ENCODE measurements around the gene KIAA1549. TPM values are rescaled to one million over a fixed set of nuclear protein-coding genes. Genes with fewer than 3 reads are reported as not detected.

KIAA1549 gene
- total and polyA plus RNA-seq, 3 donors from 2014 or later = 4.4 to 8.0 (median 7.4) TPM

DNA sequence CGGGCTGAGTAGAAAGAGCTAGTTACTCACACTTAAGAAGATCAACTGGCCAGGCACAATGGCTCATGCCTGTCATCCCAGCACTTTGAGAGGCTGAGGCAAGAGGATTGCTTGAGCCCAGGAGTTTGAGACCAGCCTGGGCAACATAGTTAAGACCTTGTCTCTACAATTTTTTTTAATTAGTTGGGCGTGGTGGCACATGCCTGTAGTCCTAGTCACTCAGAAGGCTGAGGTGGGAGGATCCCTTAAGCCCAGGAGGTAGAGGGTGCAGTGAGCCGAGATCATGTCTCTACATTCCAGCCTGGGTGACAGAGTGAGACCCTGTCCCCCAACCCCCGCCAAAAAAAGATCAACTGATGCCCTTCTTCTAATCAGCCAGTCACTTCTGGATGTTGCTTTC lies 108.6 kb downstream of the KIAA1549 start:
- Histone ChIP-seq H3K27ac (no peak overlapping the region), H3K36me3 (ENCODE audit: low read depth, missing control alignments) (no peaks in the 10 kb centered on the region), H3K4me1 (no peaks in the 10 kb centered on the region), H3K27me3 (no peaks in the 10 kb centered on the region), H3K4me3 (no peak overlapping the region), H3K9me3 (no peaks in the 10 kb centered on the region)
- 90 to 94% methylated on average over 4 of the region's 4 CpGs for WGBS, 2 donors
- no peak for DNase-seq
- no peak for TF ChIP-seq POLR2A (IDR thresholded peaks at IDR 0.05)
- no peak for TF ChIP-seq CTCF (IDR thresholded peaks at IDR 0.05)
- intact Hi-C loops (cut with DNase I; ENCODE audit: low total_unique reads) = no loop called here

- 96 to 98% methylated on average over 5 of the region's 5 CpGs for WGBS, 2 donors
- TF ChIP-seq POLR2A (IDR thresholded peaks at IDR 0.05) (no peak), CTCF (IDR thresholded peaks at IDR 0.05) (no peak)
- Histone ChIP-seq H3K9me3 (no peaks in the 10 kb centered on the region), H3K4me1 (no peaks in the 10 kb centered on the region), H3K27ac (no peak overlapping the region), H3K27me3 (no peaks in the 10 kb centered on the region), H3K36me3 (ENCODE audit: low read depth, missing control alignments) (no peaks in the 10 kb centered on the region), H3K4me3 (no peak overlapping the region)
- DNase-seq = no peak
- intact Hi-C loops (cut with DNase I; ENCODE audit: low total_unique reads) = no loop called here
Observed at GRCh38 chr7:138871814-138872090, 109.4 kb downstream of the KIAA1549 start.

DNA sequence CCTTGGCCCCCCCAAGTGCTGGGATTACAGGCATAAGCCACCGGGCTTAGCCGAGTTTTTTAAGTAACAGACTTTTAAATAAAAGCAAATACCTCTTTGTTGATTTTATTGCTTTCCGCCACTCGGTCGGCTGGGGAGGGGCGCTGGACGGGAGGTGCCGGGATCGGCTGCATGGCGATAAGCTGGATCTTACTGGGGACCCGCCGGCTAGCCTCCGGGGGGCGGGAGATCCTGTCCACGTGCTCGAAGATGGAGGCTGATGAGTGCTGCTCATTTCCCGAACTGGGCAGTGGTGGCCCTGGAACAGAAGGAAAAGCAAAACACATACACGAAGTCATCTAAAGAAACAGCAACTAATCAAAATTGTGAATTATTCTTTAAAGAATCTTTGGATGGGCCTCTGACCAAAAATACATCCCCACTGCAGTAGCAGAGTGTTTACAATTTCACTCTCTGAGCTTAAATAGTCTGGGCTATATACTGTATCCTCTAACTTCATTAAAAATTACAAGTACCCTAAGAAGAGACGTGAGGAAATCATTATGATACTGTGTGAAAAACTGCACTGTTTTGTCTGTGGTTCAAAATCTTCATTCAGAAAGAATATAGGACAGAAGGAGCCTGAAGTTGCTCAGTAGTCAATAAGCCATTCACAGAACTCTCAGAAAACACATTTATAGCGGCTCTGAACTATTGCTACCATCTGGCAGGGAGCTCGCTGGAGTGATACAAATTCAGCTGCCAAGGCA lies 110.0 kb downstream of the KIAA1549 start:
- H3K9me3 ChIP-seq = no peaks in the 10 kb centered on the region
- no peaks in the 10 kb centered on the region for H3K27me3 ChIP-seq
- no peaks in the 10 kb centered on the region for H3K4me1 ChIP-seq
- H3K36me3 ChIP-seq (ENCODE audit: low read depth, missing control alignments) = no peaks in the 10 kb centered on the region
- intact Hi-C loops (cut with DNase I; ENCODE audit: low total_unique reads) = no loop called here
- 92 to 96% methylated on average over 21 of the region's 21 CpGs for WGBS, 2 donors
- no peak for DNase-seq
- H3K27ac ChIP-seq = no peak overlapping the region
- no peak for TF ChIP-seq CTCF (IDR thresholded peaks at IDR 0.05)
- TF ChIP-seq POLR2A (IDR thresholded peaks at IDR 0.05) = no peak
- no peak overlapping the region for H3K4me3 ChIP-seq

DNA sequence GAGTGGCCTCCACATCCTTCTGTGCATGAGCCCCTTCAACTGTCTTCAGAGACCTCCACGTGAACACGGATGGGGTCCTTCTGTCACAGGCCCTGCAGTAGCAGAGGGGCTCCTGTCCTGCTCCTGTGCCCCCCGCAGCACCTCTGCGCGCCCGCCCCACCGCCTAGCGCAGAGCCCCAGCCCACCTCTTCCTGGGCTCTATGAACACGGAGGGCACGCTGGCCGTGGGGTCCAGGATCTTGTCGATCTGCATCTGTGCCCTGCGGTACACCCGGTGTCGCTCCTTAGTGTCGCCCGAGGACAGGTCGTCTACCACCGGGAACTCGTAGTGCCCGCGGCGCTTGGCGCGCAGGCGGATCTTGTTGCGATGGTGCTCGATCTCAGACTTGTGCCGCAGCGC lies 111.8 kb downstream of the KIAA1549 start:
- no peaks in the 10 kb centered on the region for H3K36me3 ChIP-seq (ENCODE audit: low read depth, missing control alignments)

More for the DNA sequence above, 111.8 kb downstream of the KIAA1549 start:
- intact Hi-C loops (cut with DNase I; ENCODE audit: low total_unique reads) = no loop called here
- Histone ChIP-seq H3K4me1 (no peaks in the 10 kb centered on the region), H3K9me3 (no peaks in the 10 kb centered on the region), H3K27ac (no peak overlapping the region), H3K4me3 (no peak overlapping the region), H3K27me3 (no peaks in the 10 kb centered on the region)
- TF ChIP-seq POLR2A (IDR thresholded peaks at IDR 0.05) (no peak), CTCF (IDR thresholded peaks at IDR 0.05) (no peak)
- DNase-seq = no peak
- WGBS, 2 donors = 96 to 99% methylated on average over 27 to 30 of the region's 30 CpGs

All from testis (tissue), 3 donors.